Activated naive CD8-positive, alpha-beta T cell treated with anti-CD3 and anti-CD28 coated beads, Interleukin-2, amount 50 U/mL, for 24 hours (primary cell): ENCODE data around the gene OTOGL.
"Not testable (repeated sequence)": the region's sequence is repeated elsewhere in the genome, so short reads cannot be mapped to it uniquely, and the experiment has no call there.

Experiments used
- ATAC-seq: fragments of 150-1000 bp; cut with Tn5 transposase; one replicate; pipeline ENCODE4 v1.10.0; 2021
- DNase-seq: peaks from one replicate; pipeline ENCODE4 v3.0.0; 2021
- H3K27ac Mint-ChIP-seq: one replicate; pipeline ENCODE4 v1.8.0; 2021; ENCODE audit warnings: mild to moderate bottlenecking, mixed read lengths
- H3K27me3 Mint-ChIP-seq: one replicate; pipeline ENCODE4 v1.8.0; 2021; ENCODE audit warnings: mixed read lengths
- H3K36me3 Mint-ChIP-seq: one replicate; pipeline ENCODE4 v1.8.0; 2021; ENCODE audit warnings: low read depth, mixed read lengths
- H3K4me1 Mint-ChIP-seq: one replicate; pipeline ENCODE4 v1.8.0; 2021; ENCODE audit warnings: mixed read lengths
- H3K4me3 Mint-ChIP-seq: one replicate; pipeline ENCODE4 v1.8.0; 2021; ENCODE audit warnings: mild to moderate bottlenecking, moderate library complexity, mixed read lengths
- H3K9me3 Mint-ChIP-seq: one replicate; pipeline ENCODE4 v1.8.0; 2021; ENCODE audit warnings: mixed read lengths

Gene OTOGL

GRCh38 chr12:80212938-80213645 is 113.8 kb downstream of the OTOGL start:
- Mint-ChIP-seq H3K27ac (no peak overlapping the region), H3K36me3 (no peaks in the 10 kb centered on the region), H3K4me3 (no peak overlapping the region), H3K27me3 (no peaks in the 10 kb centered on the region), H3K4me1 (no peaks in the 10 kb centered on the region), H3K9me3 (no peaks in the 10 kb centered on the region)
- DNase-seq, result no peak
- ATAC-seq, result no peak

- no peaks in the 10 kb centered on the region for H3K4me1 Mint-ChIP-seq
- no peak overlapping the region for H3K4me3 Mint-ChIP-seq
- no peaks in the 10 kb centered on the region for H3K9me3 Mint-ChIP-seq
- no peaks in the 10 kb centered on the region for H3K27me3 Mint-ChIP-seq
- no peak overlapping the region for H3K27ac Mint-ChIP-seq
- ATAC-seq (no peak), DNase-seq (no peak)
- H3K36me3 Mint-ChIP-seq, result no peaks in the 10 kb centered on the region
Measured at GRCh38 chr12:80213871-80214270, 114.5 kb downstream of the OTOGL start.

GRCh38 chr12:80217011-80217535 is 117.7 kb downstream of the OTOGL start:
- Mint-ChIP-seq H3K4me1 (no peaks in the 10 kb centered on the region), H3K27me3 (peaks cover 2% of the 10 kb centered on the region), H3K36me3 (no peaks in the 10 kb centered on the region), H3K27ac (no peak overlapping the region), H3K4me3 (no peak overlapping the region), H3K9me3 (no peaks in the 10 kb centered on the region)
- ATAC-seq, result no peak
- no peak for DNase-seq

- H3K27me3 Mint-ChIP-seq, ATAC-seq, DNase-seq, H3K4me3 Mint-ChIP-seq, H3K27ac Mint-ChIP-seq, H3K4me1 Mint-ChIP-seq, H3K36me3 Mint-ChIP-seq, H3K9me3 Mint-ChIP-seq: not testable (repeated sequence)
Measured at GRCh38 chr12:80218925-80219324, 119.6 kb downstream of the OTOGL start.

GRCh38 chr12:80219345-80219744 is 120.0 kb downstream of the OTOGL start:
- H3K36me3 Mint-ChIP-seq, result no peaks in the 10 kb centered on the region
- no peaks in the 10 kb centered on the region for H3K4me1 Mint-ChIP-seq
- no peaks in the 10 kb centered on the region for H3K9me3 Mint-ChIP-seq
- DNase-seq (no peak), ATAC-seq (no peak)
- H3K27ac Mint-ChIP-seq, result no peak overlapping the region
- H3K4me3 Mint-ChIP-seq, result no peak overlapping the region
- peaks cover 2% of the 10 kb centered on the region for H3K27me3 Mint-ChIP-seq

- no peaks in the 10 kb centered on the region for H3K36me3 Mint-ChIP-seq
- DNase-seq (no peak), ATAC-seq (no peak)
- H3K9me3 Mint-ChIP-seq, result no peaks in the 10 kb centered on the region
- H3K4me3 Mint-ChIP-seq, result no peak overlapping the region
- H3K27me3 Mint-ChIP-seq, result peaks cover 9% of the 10 kb centered on the region
- no peaks in the 10 kb centered on the region for H3K4me1 Mint-ChIP-seq
- H3K27ac Mint-ChIP-seq, result no peak overlapping the region
Measured at GRCh38 chr12:80222261-80222660, 122.9 kb downstream of the OTOGL start.

GRCh38 chr12:80226576-80226975 is 127.2 kb downstream of the OTOGL start:
- Mint-ChIP-seq H3K27ac (no peak overlapping the region), H3K4me1 (no peaks in the 10 kb centered on the region), H3K36me3 (no peaks in the 10 kb centered on the region), H3K9me3 (no peaks in the 10 kb centered on the region), H3K27me3 (peaks cover 8% of the 10 kb centered on the region), H3K4me3 (no peak overlapping the region)
- DNase-seq (no peak), ATAC-seq (no peak)

GRCh38 chr12:80227904-80228303 is 128.6 kb downstream of the OTOGL start:
- DNase-seq, H3K27me3 Mint-ChIP-seq, H3K9me3 Mint-ChIP-seq, ATAC-seq, H3K36me3 Mint-ChIP-seq, H3K27ac Mint-ChIP-seq, H3K4me3 Mint-ChIP-seq, H3K4me1 Mint-ChIP-seq: not testable (repeated sequence)

GRCh38 chr12:80230068-80230467 is 130.7 kb downstream of the OTOGL start:
- Mint-ChIP-seq H3K9me3 (no peaks in the 10 kb centered on the region), H3K36me3 (no peaks in the 10 kb centered on the region), H3K27me3 (peaks cover 9% of the 10 kb centered on the region), H3K4me3 (no peak overlapping the region), H3K4me1 (no peaks in the 10 kb centered on the region), H3K27ac (no peak overlapping the region)
- DNase-seq (no peak), ATAC-seq (no peak)

- DNase-seq (no peak), ATAC-seq (no peak)
- Mint-ChIP-seq H3K9me3 (no peaks in the 10 kb centered on the region), H3K4me3 (no peak overlapping the region), H3K36me3 (no peaks in the 10 kb centered on the region), H3K4me1 (no peaks in the 10 kb centered on the region), H3K27me3 (peaks cover 2% of the 10 kb centered on the region), H3K27ac (no peak overlapping the region)
Measured at GRCh38 chr12:80232837-80233236, 133.5 kb downstream of the OTOGL start.

- no peak for DNase-seq
- Mint-ChIP-seq H3K27me3 (peaks cover 2% of the 10 kb centered on the region), H3K36me3 (no peaks in the 10 kb centered on the region), H3K4me1 (no peaks in the 10 kb centered on the region), H3K27ac (no peak overlapping the region), H3K9me3 (no peaks in the 10 kb centered on the region), H3K4me3 (no peak overlapping the region)
- no peak for ATAC-seq
Measured at GRCh38 chr12:80233926-80234325, 134.6 kb downstream of the OTOGL start.

GRCh38 chr12:80234667-80235066 is 135.3 kb downstream of the OTOGL start:
- Mint-ChIP-seq H3K4me3 (no peak overlapping the region), H3K36me3 (peaks cover under 1% of the 10 kb centered on the region), H3K27me3 (peaks cover 2% of the 10 kb centered on the region), H3K9me3 (peaks cover 2% of the 10 kb centered on the region), H3K27ac (no peak overlapping the region), H3K4me1 (no peaks in the 10 kb centered on the region)
- no peak for ATAC-seq
- DNase-seq, result no peak

- no peak overlapping the region for H3K27ac Mint-ChIP-seq
- no peak overlapping the region for H3K4me3 Mint-ChIP-seq
- DNase-seq (no peak), ATAC-seq (no peak)
- H3K36me3 Mint-ChIP-seq, result peaks cover 2% of the 10 kb centered on the region
- peaks cover 6% of the 10 kb centered on the region for H3K9me3 Mint-ChIP-seq
- H3K27me3 Mint-ChIP-seq, result peaks cover 2% of the 10 kb centered on the region
- no peaks in the 10 kb centered on the region for H3K4me1 Mint-ChIP-seq
Measured at GRCh38 chr12:80235944-80236343, 136.6 kb downstream of the OTOGL start.

- DNase-seq (no peak), ATAC-seq (no peak)
- Mint-ChIP-seq H3K27me3 (no peaks in the 10 kb centered on the region), H3K36me3 (peaks cover 2% of the 10 kb centered on the region), H3K27ac (no peak overlapping the region), H3K4me1 (no peaks in the 10 kb centered on the region), H3K4me3 (no peak overlapping the region), H3K9me3 (peaks cover 6% of the 10 kb centered on the region)
Measured at GRCh38 chr12:80239867-80240266, 140.5 kb downstream of the OTOGL start.

- ATAC-seq (no peak), DNase-seq (no peak)
- H3K4me1 Mint-ChIP-seq, result no peaks in the 10 kb centered on the region
- no peak overlapping the region for H3K27ac Mint-ChIP-seq
- H3K4me3 Mint-ChIP-seq, result no peak overlapping the region
- peaks cover 2% of the 10 kb centered on the region for H3K36me3 Mint-ChIP-seq
- H3K9me3 Mint-ChIP-seq, result peaks cover 6% of the 10 kb centered on the region
- no peaks in the 10 kb centered on the region for H3K27me3 Mint-ChIP-seq
Measured at GRCh38 chr12:80241576-80242273, 142.4 kb downstream of the OTOGL start.
